GM12878 (cell line): ENCODE measurements around the gene COA1.

Experiments
- ATF3 ChIP-seq: IDR thresholded peaks from 2 replicates; pipeline ENCODE4 v1.6.1; 2011; ENCODE audit warnings: low read depth, mild to moderate bottlenecking, low read length, moderate library complexity, borderline replicate concordance; ENCODE audit errors: extremely low read depth
- CEBPB ChIP-seq, 2 experiments: fragments of 150-350 bp in 1 of 2; IDR thresholded peaks; 2 replicates each; pipeline ENCODE4 v1.6.1; 2012 to 2014; ENCODE audit warnings: low read depth in 2 of 2, low read length in 2 of 2, borderline replicate concordance in 1 of 2, inconsistent platforms in 1 of 2
- CHD1 ChIP-seq: IDR thresholded peaks from 2 replicates; pipeline ENCODE4 v1.6.1; 2012; ENCODE audit warnings: low read depth, low read length, improper control_type of control experiment
- CHD2 ChIP-seq: IDR thresholded peaks from 2 replicates; pipeline ENCODE4 v1.6.1; 2011; ENCODE audit warnings: low read depth, low read length, improper control_type of control experiment, borderline replicate concordance
- E2F8 ChIP-seq: fragments of 450-650 bp; IDR thresholded peaks from 2 replicates; pipeline ENCODE4 v1.6.1; 2018; ENCODE audit warnings: mild to moderate bottlenecking, low read depth, moderate library complexity; ENCODE audit not compliant: partially characterized antibody
- EP300 ChIP-seq, 2 experiments: fragments of 150-350 bp in 1 of 2; IDR thresholded peaks; 2 replicates each; pipeline ENCODE4 v1.6.1; 2011 to 2012; ENCODE audit warnings: low read depth in 2 of 2, low read length in 2 of 2, borderline replicate concordance in 1 of 2, improper control_type of control experiment in 1 of 2, inconsistent platforms in 1 of 2; ENCODE audit not compliant: control insufficient read depth in 1 of 2
- GABPA ChIP-seq: IDR thresholded peaks from 2 replicates; pipeline ENCODE4 v1.6.1; 2014; ENCODE audit warnings: antibody characterized with exemption, low read depth, mild to moderate bottlenecking, inconsistent platforms
- JUND ChIP-seq: IDR thresholded peaks from 2 replicates; pipeline ENCODE4 v1.6.1; 2012; ENCODE audit warnings: low read depth, mild to moderate bottlenecking, low read length, improper control_type of control experiment, moderate library complexity
- MAX ChIP-seq: IDR thresholded peaks from 2 replicates; pipeline ENCODE4 v1.6.1; 2012; ENCODE audit warnings: low read depth, low read length, improper control_type of control experiment
- SP1 ChIP-seq: IDR thresholded peaks from one replicate; pipeline ENCODE4 v1.6.1; 2011; ENCODE audit warnings: low read depth, low read length
- ZNF274 ChIP-seq: IDR thresholded peaks from one replicate; pipeline ENCODE4 v1.8.0; 2011; ENCODE audit not compliant: insufficient read length, insufficient read depth
- ZNF687 ChIP-seq: fragments of 450-650 bp; IDR thresholded peaks from 2 replicates; pipeline ENCODE4 v1.6.1; 2017; ENCODE audit warnings: mild to moderate bottlenecking, moderate library complexity
- TF ChIP-seq, protein P1 (sequence below), 3 experiments: IDR thresholded peaks in 2 of 3; conservative IDR thresholded peaks in 1 of 3; 2 replicates each; pipeline ENCODE4 v1.5.1; 2011; ENCODE audit warnings: low read depth in 3 of 3, low read length in 3 of 3, mild to moderate bottlenecking in 3 of 3, control low read depth in 2 of 3, moderate library complexity in 2 of 3, inconsistent platforms in 1 of 3, mixed read lengths in 1 of 3; ENCODE audit not compliant: control insufficient read depth in 2 of 3, insufficient read depth in 1 of 3; ENCODE audit errors: extremely low read depth in 1 of 3

DNA sequence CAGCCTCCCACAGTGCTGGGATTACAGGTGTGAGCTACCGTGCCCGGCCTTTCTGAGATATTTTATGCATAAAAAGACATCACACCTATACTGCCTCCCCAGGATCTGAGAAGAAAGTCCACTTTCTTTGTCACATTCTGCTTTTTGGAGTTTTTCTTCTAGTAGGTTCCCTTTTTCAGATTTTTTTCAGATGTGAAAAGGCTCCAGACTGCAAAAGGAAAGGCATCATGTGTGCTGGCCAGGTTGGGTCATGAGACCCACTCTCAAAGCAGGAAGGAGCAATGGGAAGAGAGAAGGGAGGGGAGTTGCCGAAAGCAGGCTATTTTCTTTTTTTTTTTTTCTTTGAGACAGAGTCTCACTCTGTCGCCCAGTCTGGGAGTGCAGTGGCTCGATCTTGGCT lies 40.0 kb upstream of the COA1 start:
- TF ChIP-seq, protein P1, sequence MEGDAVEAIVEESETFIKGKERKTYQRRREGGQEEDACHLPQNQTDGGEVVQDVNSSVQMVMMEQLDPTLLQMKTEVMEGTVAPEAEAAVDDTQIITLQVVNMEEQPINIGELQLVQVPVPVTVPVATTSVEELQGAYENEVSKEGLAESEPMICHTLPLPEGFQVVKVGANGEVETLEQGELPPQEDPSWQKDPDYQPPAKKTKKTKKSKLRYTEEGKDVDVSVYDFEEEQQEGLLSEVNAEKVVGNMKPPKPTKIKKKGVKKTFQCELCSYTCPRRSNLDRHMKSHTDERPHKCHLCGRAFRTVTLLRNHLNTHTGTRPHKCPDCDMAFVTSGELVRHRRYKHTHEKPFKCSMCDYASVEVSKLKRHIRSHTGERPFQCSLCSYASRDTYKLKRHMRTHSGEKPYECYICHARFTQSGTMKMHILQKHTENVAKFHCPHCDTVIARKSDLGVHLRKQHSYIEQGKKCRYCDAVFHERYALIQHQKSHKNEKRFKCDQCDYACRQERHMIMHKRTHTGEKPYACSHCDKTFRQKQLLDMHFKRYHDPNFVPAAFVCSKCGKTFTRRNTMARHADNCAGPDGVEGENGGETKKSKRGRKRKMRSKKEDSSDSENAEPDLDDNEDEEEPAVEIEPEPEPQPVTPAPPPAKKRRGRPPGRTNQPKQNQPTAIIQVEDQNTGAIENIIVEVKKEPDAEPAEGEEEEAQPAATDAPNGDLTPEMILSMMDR (IDR thresholded peaks at IDR 0.05 in 2 of 3, conservative IDR thresholded peaks at IDR 0.05 in 1 of 3; ENCODE audit: control insufficient read depth in 2 of 3, extremely low read depth in 1 of 3, insufficient read depth in 1 of 3, low read depth in 3 of 3, low read length in 3 of 3) = no peak
- TF ChIP-seq ZNF274 (no peak), ZNF687 (no peak), MAX (no peak), CHD2 (no peak), GABPA (no peak), ATF3 (no peak), E2F8 (no peak), CEBPB (IDR thresholded peaks at IDR 0.05; ENCODE audit: borderline replicate concordance in 1 of 2, low read depth in 2 of 2, low read length in 2 of 2) (no peak), JUND (no peak), SP1 (no peak), EP300 (IDR thresholded peaks at IDR 0.05; ENCODE audit: borderline replicate concordance in 1 of 2, control insufficient read depth in 1 of 2, low read depth in 2 of 2, low read length in 2 of 2) (no peak), CHD1 (no peak)
